HG02852 (cell line): ENCODE measurements around the gene NDUFB2.
A peak's percentile ranks its signal among the peaks of the same experiment; 100 is the strongest.
"Not testable (repeated sequence)": the region's sequence is repeated elsewhere in the genome, so short reads cannot be mapped to it uniquely, and the experiment has no call there.

Experiments used
- ATAC-seq: cut with Tn5 transposase; IDR thresholded peaks from one replicate; pipeline ENCODE4 v1.9.1; 2021; ENCODE audit warnings: mild to moderate bottlenecking, moderate library complexity; ENCODE audit not compliant: unreplicated experiment

NDUFB2 gene

GRCh38 chr7:140672382-140673062, 24.0 kb upstream of the NDUFB2 start, which contains the start of gene ADCK2:
Gene ADCK2 (plus strand): TSS chr7:140672945. CDS start chr7:140673331, 386 bp downstream.
- peak; percentile 50 for ATAC-seq

GRCh38 chr7:140673063-140673773, 23.3 kb upstream of the NDUFB2 start:
- peak; percentile 45 for ATAC-seq

GRCh38 chr7:140673774-140674155, 22.7 kb upstream of the NDUFB2 start:
- ATAC-seq, result no peak

GRCh38 chr7:140674356-140674800, 22.1 kb upstream of the NDUFB2 start:
- ATAC-seq, result peak; percentile 34

GRCh38 chr7:140674899-140675701, 21.4 kb upstream of the NDUFB2 start:
- ATAC-seq, result no peak

GRCh38 chr7:140675726-140676125, 20.8 kb upstream of the NDUFB2 start:
- no peak for ATAC-seq

- ATAC-seq, result peak; percentile 54
These were observed 20.2 kb upstream of the NDUFB2 start for GRCh38 chr7:140676306-140676705.

DNA sequence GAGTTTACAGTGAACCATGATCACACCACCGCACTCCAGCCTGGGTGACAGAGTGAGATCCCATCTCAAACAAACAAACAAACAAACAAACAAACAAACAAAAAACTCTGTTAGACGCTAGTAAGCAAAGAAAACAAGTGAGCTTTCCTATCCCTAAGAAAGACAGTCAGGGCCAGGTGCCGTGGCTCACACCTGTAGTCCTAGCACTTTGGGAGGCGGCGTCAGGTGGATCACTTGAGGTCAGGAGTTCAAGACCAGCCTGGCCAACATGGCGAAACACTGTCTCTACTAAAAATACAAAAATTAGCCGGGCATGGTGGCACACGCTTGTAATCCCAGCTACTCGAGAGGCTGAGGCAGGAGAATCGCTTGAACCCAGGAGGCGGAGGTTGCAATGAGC, 19.6 kb upstream of the NDUFB2 start:
- ATAC-seq, result not testable (repeated sequence)

DNA sequence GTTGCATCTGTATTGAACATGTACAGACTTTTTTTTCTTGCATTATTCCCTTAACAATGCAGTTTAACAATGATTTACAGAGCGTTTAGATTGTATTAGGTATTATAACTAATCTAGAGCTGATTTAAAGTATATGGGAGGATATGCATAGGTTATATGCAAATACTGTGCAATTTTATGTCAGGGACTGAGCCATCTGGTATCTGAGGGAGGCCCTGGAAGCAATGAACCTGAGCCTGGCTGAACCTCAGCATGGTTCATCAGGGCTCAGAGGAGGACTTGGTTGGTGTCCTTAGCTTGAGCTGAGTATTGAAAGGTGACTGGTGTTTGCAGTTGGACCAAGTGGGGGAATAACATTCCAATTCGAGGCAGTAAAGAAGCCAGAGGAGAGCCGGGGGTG, 19.0 kb upstream of the NDUFB2 start:
- no peak for ATAC-seq

DNA sequence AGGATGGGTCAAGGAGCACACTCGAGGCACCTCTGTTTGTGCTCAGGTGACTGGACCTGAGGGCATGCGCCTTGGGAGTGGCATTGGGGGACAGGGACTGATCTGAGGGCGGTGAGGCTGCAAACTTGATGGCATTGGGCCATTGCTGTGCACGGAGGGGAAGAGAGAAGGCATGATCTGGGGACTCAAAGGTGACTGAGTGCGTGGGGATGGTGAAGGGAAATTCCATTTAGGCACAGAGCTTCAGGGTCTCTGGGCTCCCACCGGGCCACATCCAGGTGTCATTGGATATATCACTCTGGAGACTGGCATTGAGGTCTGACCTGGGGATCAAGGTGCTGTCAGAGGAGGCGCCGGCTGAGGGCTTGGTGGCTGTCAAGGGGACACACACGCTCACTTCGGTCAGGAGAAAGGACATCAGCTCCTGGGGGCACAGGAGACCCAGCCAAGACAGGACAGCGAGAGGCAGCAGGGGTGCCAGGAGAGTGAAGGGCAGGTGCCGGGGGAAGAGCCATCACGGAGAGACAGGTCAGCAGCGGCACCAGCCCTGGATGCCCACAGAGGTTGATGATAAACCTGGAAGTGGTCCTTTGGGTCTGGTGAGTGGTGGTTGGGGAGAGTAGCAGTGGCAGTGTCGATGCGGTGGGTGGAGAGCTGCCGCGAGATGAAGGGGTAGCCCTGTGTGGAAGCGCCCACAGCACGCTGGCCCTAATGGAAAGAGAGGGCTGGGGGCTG, 18.3 kb upstream of the NDUFB2 start:
- no peak for ATAC-seq

- no peak for ATAC-seq
These were observed 17.7 kb upstream of the NDUFB2 start for GRCh38 chr7:140678816-140679130.

DNA sequence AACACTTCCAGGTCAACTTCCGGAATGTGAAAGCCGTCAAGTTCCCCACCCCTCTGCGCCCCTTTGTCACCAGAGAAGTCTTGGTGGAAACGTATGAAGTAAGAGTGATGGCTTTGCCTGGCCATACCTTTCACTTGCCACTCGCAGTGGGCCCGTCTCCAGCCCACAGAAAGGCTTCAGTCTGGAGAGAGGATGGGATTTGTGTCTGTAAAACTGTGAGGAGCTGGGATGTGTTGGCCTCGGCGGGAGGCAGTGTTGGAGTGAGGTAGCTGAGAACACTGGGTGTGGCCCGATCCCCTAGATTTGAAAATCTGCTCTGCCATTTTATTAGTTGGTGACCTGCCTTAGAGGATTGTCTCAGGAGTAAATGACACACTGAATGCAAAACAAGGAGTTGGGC, 17.3 kb upstream of the NDUFB2 start:
- ATAC-seq, result no peak

DNA sequence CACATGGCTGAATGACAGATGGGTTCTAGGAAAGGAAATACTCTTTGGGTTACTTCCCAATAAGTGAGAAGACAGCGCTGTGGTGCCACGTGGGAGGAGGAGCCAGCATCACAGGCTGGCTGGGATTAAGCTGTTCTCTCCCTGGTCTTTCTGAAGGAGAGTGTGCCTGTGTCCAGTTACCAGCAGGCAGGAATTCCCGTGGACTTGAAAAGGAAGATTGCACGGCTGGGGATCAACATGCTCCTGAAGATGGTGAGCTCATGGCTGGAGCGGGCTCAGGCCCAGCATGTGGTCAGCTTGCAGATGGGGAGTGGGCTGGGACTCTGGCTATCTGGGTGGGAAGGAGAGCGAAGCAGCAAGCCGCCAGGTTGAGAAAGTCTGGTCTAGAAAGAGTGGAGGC, 15.6 kb upstream of the NDUFB2 start:
- no peak for ATAC-seq

- ATAC-seq, result no peak
These were observed 14.7 kb upstream of the NDUFB2 start for GRCh38 chr7:140681766-140682165.

DNA sequence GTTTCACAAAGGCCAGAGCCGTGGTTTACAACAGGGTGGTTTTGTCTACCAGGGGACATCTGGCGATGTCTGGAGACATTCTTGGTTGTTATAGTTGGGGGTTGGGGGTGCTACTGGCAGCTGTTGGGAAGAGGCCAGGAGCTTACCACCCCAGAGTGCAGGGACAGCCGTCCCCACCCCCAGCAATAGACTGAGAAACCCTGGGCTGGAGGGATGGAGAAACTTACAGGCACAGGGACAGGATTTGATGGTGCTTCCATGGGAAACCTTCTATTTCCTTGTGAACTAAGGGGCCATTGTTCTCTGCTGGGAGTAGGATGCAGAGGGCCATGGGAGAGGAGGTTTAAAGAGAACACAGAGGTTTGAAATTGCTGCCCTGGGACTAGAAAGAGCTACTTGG, 12.9 kb upstream of the NDUFB2 start:
- no peak for ATAC-seq

GRCh38 chr7:140684066-140684950, 12.2 kb upstream of the NDUFB2 start:
- no peak for ATAC-seq

- no peak for ATAC-seq
These were observed 11.0 kb upstream of the NDUFB2 start for GRCh38 chr7:140685407-140686087.

GRCh38 chr7:140686921-140687320, 9.6 kb upstream of the NDUFB2 start:
- no peak for ATAC-seq

- no peak for ATAC-seq
These were observed 8.2 kb upstream of the NDUFB2 start for GRCh38 chr7:140688341-140688740.
